ENCODE results near the gene PRPSAP1. TPM values are rescaled to one million over a fixed set of nuclear protein-coding genes. Genes with fewer than 3 reads are reported as not detected.
A peak's percentile ranks its signal among the peaks of the same experiment; 100 is the strongest.

PRPSAP1 gene
- total RNA-seq, 1 donor from 2014 or later, result 26.7 TPM

DNA sequence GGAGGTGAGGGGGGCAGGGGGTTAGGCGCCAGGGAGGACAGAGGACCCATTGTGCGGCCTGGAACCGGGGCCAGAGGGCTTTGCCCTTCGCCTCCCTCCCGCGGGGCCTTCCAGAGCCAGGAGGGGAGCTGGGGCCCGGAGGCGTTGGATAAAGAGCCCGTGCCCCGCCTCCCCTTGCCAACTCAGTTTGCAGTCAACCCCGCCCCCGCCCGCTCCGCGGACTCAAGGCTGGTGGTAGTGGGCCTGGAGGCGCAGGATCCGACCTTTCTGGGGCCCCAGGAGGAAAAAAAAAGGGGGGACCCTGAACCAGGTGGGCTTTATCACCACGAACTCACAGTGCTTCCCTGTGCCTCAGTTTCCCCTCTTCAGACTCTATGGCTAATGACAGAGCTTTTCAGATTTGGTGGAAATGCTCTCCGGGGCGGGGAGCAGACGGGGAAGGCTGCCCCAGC lies 28.7 kb upstream of the PRPSAP1 start:
- ATAC-seq (ENCODE audit: low read depth), result no peak
- POLR2A ChIA-PET, result interaction anchor here (0.7 to 3.9 kb wide), 4 partner anchors 28 to 77 kb away, joined by 3 to 29 read pairs (median 6); partner anchors contain the start of gene PRPSAP1
- CTCF ChIA-PET, result interaction anchor here (1.6 kb wide), 1 partner anchor 16 kb away, joined by 4 read pairs; no protein-coding TSS in a partner anchor
- peaks cover 5% of the 10 kb centered on the region for H3K27me3 Mint-ChIP-seq
- H3K9me3 Mint-ChIP-seq, result no peaks in the 10 kb centered on the region
- TF ChIP-seq, protein P1, sequence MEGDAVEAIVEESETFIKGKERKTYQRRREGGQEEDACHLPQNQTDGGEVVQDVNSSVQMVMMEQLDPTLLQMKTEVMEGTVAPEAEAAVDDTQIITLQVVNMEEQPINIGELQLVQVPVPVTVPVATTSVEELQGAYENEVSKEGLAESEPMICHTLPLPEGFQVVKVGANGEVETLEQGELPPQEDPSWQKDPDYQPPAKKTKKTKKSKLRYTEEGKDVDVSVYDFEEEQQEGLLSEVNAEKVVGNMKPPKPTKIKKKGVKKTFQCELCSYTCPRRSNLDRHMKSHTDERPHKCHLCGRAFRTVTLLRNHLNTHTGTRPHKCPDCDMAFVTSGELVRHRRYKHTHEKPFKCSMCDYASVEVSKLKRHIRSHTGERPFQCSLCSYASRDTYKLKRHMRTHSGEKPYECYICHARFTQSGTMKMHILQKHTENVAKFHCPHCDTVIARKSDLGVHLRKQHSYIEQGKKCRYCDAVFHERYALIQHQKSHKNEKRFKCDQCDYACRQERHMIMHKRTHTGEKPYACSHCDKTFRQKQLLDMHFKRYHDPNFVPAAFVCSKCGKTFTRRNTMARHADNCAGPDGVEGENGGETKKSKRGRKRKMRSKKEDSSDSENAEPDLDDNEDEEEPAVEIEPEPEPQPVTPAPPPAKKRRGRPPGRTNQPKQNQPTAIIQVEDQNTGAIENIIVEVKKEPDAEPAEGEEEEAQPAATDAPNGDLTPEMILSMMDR (IDR thresholded peaks at IDR 0.05), result no peak
- no peak for DNase-seq
- H3K36me3 Mint-ChIP-seq (ENCODE audit: low read depth), result no peaks in the 10 kb centered on the region
- H3K4me3 Mint-ChIP-seq, result peak overlapping the region; percentile 79
- peaks cover 15% of the 10 kb centered on the region for H3K4me1 Mint-ChIP-seq
- intact Hi-C loops (cut with micrococcal nuclease), result loop anchor here (5.0 to 10.0 kb wide), 3 partner anchors 278 to 368 kb away; partner anchors contain the start of genes EXOC7, GALR2 and SRP68
- H3K27ac Mint-ChIP-seq, result no peak overlapping the region

DNA sequence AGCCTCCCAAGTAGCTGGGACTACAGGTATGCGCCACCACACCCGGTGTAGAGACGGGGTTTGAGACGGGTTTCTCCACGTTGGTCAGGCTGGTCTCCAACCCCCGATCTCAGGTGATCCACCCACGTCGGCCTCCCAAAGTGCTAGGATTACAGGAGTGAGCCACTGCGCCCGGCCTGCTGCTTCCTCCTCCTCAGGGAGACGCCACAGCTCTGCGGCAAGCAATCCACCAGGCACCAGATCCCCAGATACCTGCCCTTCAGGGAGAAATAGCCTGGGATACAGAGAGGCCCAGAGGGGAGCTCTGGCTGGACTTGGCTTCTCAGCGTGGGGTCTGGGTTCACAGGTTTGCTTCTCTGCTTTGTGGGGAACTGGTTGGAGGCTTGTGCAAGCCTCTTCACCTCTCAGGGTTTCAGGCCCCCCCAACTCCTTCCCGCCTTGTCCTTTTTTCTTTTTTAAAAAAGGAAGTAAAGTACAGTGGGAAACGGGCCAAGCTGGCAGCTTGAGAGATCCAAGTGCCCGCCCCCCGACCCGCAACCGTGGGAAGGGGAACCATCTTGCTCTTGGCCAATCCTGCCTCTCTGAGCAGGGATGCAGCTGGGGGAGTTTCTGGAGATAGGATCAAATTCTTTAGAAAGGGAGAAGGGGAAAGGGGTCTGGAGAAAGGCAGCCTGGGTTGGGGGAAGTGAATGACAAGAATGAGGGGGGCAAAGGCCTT lies 28.1 kb upstream of the PRPSAP1 start:
- no peaks in the 10 kb centered on the region for H3K9me3 Mint-ChIP-seq
- H3K27me3 Mint-ChIP-seq, result peaks cover 5% of the 10 kb centered on the region
- ATAC-seq (ENCODE audit: low read depth) (no peak), DNase-seq (no peak)
- intact Hi-C loops (cut with micrococcal nuclease), result loop anchor here (5.0 to 10.0 kb wide), 3 partner anchors 277 to 367 kb away; partner anchors contain the start of genes EXOC7, GALR2 and SRP68
- H3K4me1 Mint-ChIP-seq, result peaks cover 15% of the 10 kb centered on the region
- CTCF ChIA-PET, result interaction anchor here (1.6 kb wide), 1 partner anchor 16 kb away, joined by 4 read pairs; no protein-coding TSS in a partner anchor
- H3K4me3 Mint-ChIP-seq, result peak overlapping the region; percentile 59
- POLR2A ChIA-PET, result interaction anchor here (0.7 to 1.8 kb wide), 3 partner anchors 28 to 77 kb away, joined by 3 to 8 read pairs (median 4); partner anchors contain the start of gene PRPSAP1
- no peaks in the 10 kb centered on the region for H3K36me3 Mint-ChIP-seq (ENCODE audit: low read depth)
- no peak overlapping the region for H3K27ac Mint-ChIP-seq
- TF ChIP-seq, protein P1 (IDR thresholded peaks at IDR 0.05), result no peak

DNA sequence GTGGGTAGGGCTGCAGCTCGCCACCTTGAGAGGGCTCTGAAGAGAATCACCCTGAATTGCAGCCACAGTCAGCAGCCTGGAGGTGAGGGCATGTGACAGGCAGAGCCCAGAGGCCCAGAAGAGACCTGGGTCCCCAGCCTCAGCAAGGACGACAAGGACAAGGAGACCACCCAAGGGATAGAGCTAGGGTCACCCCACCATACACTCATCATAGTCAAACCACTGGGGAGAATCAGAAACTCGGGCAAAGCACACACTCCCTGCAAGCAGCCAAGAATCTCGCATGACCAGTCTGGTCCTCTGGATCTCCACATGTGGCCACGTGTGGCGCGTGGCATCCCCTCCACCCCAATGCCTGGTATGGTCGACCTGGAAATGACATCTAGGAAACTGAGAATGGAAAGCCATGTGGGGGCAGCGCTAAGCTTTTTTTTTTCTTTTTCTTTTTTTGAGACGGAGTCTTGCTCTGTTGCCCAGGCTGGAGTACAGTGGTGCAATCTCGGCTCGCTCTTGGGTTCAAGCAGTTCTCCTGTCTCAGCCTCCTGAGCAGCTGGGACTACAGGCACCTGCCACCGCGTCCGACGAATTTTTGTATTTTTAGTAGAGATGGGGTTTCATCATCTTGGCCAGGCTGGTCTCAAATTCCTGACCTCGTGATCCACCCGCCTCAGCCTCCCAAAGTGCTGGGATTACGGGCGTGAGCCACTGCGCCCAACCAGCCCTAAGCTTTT lies 26.1 kb upstream of the PRPSAP1 start:
- CTCF ChIA-PET, result no interaction called here
- POLR2A ChIA-PET, result no interaction called here
- H3K9me3 Mint-ChIP-seq, result no peaks in the 10 kb centered on the region
- no peaks in the 10 kb centered on the region for H3K36me3 Mint-ChIP-seq (ENCODE audit: low read depth)
- H3K27ac Mint-ChIP-seq, result no peak overlapping the region
- TF ChIP-seq, protein P1 (IDR thresholded peaks at IDR 0.05), result no peak
- ATAC-seq (ENCODE audit: low read depth) (no peak), DNase-seq (no peak)
- H3K27me3 Mint-ChIP-seq, result peaks cover 5% of the 10 kb centered on the region
- H3K4me1 Mint-ChIP-seq, result peaks cover 9% of the 10 kb centered on the region
- intact Hi-C loops (cut with micrococcal nuclease), result loop anchor here (5.0 to 10.0 kb wide), 3 partner anchors 275 to 365 kb away; partner anchors contain the start of genes EXOC7, GALR2 and SRP68
- no peak overlapping the region for H3K4me3 Mint-ChIP-seq

DNA sequence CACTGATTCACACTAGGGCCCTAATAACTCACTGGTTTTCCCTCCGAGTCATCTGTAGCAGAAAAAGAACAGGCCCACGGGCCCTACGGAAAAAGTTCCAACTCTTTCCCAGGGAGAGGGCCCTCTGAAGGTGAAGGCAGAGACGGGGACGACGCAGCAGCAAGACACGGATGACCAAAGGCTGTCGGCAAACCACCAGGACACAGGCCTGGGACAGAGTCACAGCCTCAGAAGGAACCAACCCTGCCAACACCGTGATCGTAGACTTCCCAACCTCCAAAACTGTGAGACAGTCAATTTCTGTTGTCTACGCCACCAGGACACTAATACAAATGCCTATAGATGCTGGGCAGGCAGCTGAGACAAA lies 25.5 kb upstream of the PRPSAP1 start:
- no peak for ATAC-seq (ENCODE audit: low read depth)
- no peak overlapping the region for H3K27ac Mint-ChIP-seq
- POLR2A ChIA-PET, result no interaction called here

More for the DNA sequence above, 25.5 kb upstream of the PRPSAP1 start:
- CTCF ChIA-PET, result no interaction called here
- H3K27me3 Mint-ChIP-seq, result peaks cover 5% of the 10 kb centered on the region
- H3K36me3 Mint-ChIP-seq (ENCODE audit: low read depth), result no peaks in the 10 kb centered on the region
- no peak overlapping the region for H3K4me3 Mint-ChIP-seq
- no peaks in the 10 kb centered on the region for H3K9me3 Mint-ChIP-seq
- H3K4me1 Mint-ChIP-seq, result peaks cover 9% of the 10 kb centered on the region
- intact Hi-C loops (cut with micrococcal nuclease), result no loop called here
- DNase-seq, result no peak
- TF ChIP-seq, protein P1 (IDR thresholded peaks at IDR 0.05), result no peak
